Measurements from ENCODE around the gene PTPRK. TPM values are rescaled to one million over a fixed set of nuclear protein-coding genes. Genes with fewer than 3 reads are reported as not detected.
"Not testable (repeated sequence)": the region's sequence is repeated elsewhere in the genome, so short reads cannot be mapped to it uniquely, and the experiment has no call there.

PTPRK gene
- polyA plus RNA-seq, 4 donors: 48.8 to 61.8 (median 57.9) TPM

DNA sequence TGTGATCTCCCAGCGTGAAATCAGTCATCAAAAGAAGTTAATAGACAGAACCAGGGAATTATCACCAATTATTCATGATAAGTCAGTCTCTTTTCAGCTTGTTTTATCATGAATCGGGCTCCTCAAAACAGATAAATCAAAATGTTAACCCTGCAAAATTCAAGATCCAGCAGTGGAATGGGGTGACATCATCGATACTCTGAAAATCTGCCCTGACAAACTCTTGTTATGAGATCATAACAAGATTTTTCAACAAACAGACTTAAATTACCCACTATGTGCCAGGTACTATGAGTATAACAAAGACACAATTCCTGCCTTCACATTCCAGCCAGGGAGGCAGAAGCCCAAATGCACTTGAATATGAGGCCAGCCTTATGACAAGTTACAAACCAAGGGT is 64.4 kb downstream of the PTPRK start:
- DNase-seq (ENCODE audit: low read depth in 4 of 4, low spot score in 3 of 4): no peak

DNA sequence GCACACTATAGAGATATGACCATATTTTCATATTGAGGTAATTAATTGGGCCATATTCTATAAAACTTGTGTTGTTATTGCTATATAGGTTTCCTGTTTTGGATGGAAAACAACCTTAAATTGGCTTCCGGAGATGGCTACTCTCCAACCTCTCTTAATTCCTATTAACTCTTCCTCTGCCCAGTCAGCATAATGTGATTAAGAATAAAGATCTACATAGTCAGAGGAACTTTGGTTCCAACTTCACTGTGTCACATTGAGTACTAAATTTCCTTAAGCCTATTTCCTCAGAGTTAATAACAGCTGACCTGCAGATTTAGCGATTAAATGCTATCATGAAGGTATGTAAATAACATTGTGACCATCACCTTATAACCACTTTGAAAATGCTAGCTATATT is 67.7 kb downstream of the PTPRK start:
- no peak for DNase-seq (ENCODE audit: low read depth in 4 of 4, low spot score in 3 of 4)

DNA sequence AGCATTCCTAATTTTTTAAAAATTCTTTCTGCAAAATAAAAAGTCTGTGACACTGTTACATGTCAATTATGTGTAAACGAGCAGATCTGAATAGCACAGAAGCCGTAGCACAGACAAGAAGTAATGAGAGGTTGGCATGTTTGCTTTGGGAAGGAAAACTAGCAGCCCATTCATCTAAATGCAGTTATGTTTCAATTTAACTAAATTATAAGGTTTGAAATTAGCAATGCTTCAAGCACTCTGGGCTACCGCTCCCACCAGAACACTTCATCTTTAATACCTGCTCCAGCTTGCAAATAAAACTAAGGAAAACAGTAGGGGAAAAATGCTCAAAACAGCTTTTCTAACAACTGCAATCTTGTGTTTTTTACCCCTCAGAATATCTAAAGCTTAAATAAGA is 73.9 kb downstream of the PTPRK start:
- DNase-seq (ENCODE audit: low read depth in 4 of 4, low spot score in 3 of 4): no peak

DNA sequence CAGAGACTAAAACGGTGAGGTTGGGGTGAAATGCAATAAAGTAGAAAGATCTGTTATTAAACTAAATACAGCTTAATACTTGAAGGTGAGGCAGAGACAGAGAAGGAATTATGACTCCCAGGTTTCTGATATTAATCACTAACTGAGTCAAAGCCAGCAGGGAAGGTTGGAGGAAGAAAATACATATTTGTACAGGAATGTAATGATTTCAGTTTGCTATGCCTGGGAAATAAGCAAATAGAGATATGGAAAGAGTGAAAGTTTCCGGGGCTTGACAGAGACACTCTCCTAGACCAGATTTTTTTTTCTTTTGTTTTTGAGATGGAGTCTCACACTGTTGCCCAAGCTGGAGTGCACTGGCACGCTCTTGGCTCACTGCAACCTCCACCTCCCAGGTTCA is 76.8 kb downstream of the PTPRK start:
- no peak for DNase-seq (ENCODE audit: low read depth in 4 of 4, low spot score in 3 of 4)

DNA sequence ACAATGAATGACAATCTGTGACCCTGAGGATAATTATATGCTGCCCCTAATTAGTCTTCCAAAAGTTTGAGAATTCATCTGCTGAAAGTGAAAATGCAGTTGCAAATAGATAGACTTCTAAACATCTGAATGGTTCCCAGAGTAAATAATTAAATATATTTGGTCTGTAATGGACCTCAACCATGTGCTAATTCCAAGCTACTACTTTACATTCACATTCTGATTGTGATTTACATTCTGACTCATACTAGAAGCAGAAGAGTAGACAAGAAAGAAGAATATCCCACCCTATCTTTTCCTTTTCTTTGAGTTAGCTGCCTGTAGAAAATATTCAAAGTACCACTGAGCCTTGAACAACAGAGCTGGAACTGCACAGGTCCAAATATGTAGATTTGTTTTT is 80.8 kb downstream of the PTPRK start:
- no peak for DNase-seq (ENCODE audit: low read depth in 4 of 4, low spot score in 3 of 4)

DNA sequence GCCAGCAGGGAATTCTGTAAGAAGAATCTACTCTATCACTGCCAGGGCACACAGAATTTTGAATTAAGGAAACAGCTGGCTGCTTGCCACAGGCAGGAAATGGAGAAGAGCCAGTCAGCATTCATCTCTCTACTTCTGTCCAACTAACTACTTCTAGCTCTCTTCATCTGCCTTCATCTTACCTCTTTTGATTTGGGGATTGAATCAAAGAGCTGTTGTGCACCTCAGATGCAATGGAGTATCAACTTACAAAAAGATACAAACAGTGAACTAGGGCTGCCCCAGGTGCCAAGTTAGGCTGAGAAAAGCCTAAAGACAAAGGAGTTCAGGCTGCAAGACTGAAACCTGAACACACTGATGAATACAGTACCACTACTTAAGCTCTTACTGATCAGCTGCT is 82.0 kb downstream of the PTPRK start:
- no peak for DNase-seq (ENCODE audit: low read depth in 4 of 4, low spot score in 3 of 4)

DNA sequence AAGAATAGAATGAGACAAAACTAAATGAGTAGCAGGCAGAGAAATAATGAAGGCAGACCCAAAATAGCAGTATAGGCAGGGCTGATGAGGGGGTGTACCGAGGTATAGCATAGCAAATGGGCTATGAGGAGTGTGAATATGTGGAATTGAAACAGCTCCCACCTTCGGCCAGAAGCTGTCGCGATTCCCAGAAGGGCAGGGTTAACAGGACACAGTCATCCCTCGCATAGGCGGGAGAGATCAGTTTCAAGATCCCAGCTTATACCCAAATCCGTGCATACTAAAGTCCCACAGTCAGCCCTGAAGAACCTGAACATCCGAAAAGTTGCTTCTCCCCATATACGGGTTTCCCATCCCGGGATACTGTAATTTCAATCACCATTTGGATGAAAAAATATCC is 82.7 kb downstream of the PTPRK start:
- no peak for DNase-seq (ENCODE audit: low read depth in 4 of 4, low spot score in 3 of 4)

DNA sequence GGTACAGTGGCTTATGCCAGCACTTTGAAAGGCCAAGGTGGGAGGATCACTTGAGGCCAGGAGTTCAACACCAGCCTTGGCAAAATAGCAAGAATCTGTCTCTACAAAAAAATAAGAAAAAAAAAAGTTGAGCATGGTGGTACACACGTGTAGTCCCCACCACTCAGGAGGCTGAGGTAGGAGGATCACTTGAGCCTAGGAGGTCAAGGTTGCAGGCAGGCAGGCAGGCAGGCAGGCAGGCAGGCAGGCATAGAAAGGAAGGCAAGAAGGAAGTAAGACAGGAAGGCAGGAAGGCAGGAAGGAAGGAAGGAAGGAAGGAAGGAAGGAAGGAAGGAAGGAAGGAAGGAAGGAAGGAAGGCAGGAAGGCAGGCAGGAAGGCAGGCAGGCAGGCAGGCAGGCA is 85.6 kb downstream of the PTPRK start:
- not testable (repeated sequence) for DNase-seq (ENCODE audit: low read depth in 4 of 4, low spot score in 3 of 4)

DNA sequence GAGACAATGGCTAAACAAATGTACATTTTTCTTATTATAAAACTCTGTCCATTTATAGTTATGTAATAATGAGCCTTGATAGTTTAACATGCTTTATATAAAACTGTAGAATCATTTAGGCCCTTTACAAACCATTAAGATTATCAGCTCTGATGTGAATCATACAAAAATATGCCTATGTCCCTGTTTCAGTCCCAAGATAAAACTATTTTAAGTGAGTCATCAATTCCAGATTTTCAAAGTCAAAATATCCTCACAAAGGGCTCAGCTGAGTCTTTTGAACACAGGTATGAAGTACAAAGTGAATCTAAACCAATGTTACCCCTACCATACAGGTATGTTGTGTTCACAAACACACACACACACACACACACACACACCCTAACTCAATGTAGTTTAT is 88.0 kb downstream of the PTPRK start:
- no peak for DNase-seq (ENCODE audit: low read depth in 4 of 4, low spot score in 3 of 4)

DNA sequence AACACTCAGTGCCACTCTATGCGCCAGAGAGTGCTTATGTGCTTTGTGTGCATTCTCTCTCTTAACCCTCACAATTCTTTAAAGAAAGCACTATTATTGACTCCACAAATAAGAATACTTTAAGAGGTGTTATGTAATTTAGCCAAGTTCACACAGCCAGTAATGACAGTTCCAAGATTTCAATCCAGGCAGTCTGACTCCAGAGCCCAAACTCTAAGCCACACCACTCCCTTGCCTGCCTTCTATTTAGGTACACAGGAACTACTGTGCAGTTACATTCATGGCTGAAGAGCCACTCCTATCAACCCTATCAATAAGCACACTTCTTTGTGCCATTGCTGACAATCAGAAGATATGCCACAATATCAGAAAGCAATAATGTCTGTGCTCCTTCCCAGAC is 93.3 kb downstream of the PTPRK start:
- DNase-seq (ENCODE audit: low read depth in 4 of 4, low spot score in 3 of 4): no peak

DNA sequence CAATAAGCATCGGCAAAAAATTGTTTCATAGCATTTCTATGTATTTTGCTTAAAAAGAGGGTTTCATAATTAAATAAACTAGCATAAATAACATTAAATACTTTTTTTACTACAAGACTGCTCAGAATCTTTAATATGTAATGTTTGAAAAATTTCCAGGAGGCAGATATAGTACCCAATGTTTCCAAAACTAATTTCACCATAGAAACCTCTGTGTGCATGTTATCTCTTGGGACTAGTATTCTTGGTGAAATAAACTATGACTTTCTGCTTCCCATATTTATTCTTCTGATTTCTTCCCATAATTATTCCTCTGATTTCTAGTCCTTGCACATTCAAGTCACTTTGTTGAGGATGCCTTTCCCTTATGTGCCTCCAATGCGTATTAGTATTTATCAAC is 94.5 kb downstream of the PTPRK start:
- no peak for DNase-seq (ENCODE audit: low read depth in 4 of 4, low spot score in 3 of 4)

DNA sequence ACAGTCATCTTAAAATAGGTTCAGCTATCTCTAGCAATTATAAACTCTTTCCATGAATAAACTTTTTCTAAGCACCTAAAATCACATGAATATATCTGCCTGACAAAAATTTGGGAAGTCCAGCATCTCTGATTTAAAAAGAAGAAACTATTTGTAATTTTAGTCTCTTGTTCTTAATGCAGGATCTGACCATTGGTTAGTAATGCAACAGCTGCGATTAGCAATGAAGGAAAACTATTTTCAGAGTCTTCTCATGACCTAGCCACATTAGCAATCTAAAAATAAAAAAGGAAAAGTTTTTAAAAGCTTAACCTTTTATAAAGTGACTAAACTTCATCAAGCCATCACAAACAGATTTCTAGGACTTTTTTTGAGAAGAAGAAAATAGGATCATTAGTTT is 97.5 kb downstream of the PTPRK start:
- DNase-seq (ENCODE audit: low read depth in 4 of 4, low spot score in 3 of 4): no peak

DNA sequence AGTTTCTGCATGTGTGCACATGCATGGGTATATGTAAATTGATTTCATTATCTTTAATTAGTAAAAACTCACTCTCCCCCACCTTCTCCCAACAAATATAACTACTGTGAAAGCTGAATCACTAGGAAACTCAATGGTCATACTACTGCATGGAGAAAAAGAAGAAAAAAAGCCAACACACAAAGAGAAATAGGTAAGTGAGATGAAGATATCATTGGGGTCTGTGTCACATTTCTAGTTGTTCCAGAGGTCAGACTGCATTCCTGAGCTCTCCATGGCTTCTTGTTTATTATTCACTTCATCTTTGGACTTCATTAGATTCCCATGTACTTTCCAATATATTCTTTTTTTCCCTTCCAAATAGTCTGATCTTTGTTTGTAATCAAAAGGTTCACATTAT is 98.2 kb downstream of the PTPRK start:
- DNase-seq (ENCODE audit: low read depth in 4 of 4, low spot score in 3 of 4): no peak

DNA sequence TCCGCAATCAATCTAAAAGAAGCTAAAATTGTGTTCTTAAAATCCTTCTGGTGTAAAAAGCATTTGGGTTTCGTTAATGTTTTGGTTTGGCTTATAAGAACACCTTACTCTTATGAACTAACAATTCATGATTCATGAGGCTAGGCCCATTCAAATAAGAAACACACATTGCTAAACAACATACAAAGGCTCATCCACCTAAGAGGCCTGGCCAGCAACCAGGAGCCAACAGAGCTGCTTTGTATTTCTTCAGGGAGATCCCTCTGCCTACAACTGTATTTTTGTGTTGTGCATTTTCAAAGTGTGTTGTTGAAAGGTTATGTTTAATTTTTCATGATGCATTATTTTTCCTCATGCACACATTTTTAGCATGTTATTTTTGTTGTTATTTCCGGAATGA is 98.6 kb downstream of the PTPRK start:
- no peak for DNase-seq (ENCODE audit: low read depth in 4 of 4, low spot score in 3 of 4)

DNA sequence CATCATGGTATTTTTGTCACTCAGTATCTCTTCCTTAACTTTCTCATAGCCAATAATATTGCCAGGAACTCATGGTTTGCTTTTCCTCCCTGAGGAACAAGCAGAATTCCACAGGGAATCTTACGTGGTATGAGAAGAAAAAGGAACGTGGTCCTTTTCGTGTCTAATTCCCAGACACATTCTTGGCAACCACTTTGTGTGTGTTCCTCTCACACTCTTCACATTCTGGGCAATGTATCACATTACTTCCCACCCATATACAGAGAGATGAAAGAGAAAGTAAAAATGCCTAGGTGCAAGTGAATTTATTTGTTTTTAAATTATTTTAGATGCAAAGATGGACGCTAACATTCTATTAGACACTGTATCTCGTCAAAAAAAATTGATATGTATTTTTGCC is 102.7 kb downstream of the PTPRK start:
- no peak for DNase-seq (ENCODE audit: low read depth in 4 of 4, low spot score in 3 of 4)

DNA sequence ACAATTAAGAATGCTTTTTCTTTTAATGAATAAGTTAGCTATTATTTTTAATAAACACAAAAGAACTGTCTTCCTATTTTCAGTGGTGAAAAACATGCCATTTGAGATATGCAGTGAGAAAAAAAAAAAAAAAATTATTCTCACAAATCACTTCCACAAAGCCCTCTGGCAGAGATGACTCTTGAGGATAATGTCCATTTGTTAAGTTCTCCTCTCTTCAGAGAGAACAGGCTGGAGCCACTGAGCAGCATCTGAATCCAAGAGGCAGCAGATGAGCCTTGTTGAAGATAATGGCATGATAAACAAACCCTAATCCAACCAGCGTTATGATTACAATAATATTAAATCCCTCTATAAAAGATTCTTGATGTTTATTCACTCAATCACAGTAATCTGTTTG is 105.0 kb downstream of the PTPRK start:
- DNase-seq (ENCODE audit: low read depth in 4 of 4, low spot score in 3 of 4): no peak

DNA sequence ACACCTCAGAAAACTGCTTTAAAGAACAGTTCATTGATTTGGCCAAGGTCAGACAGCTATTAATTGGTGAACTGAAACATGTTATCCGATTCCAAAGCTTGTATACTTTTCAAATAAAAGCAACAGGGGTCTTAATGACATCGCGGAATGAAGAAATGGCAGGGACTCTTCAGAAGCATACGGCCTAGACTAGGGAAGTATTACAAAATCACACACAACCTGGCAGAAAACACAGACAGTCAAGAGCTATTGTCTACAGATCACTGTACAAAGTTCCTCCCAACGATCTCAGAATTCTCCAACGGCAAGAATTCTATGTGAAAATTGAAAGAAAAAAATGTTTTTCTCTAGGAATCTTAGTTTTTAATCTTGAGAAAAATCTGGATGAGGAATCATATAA is 105.5 kb downstream of the PTPRK start:
- DNase-seq (ENCODE audit: low read depth in 4 of 4, low spot score in 3 of 4): no peak

DNA sequence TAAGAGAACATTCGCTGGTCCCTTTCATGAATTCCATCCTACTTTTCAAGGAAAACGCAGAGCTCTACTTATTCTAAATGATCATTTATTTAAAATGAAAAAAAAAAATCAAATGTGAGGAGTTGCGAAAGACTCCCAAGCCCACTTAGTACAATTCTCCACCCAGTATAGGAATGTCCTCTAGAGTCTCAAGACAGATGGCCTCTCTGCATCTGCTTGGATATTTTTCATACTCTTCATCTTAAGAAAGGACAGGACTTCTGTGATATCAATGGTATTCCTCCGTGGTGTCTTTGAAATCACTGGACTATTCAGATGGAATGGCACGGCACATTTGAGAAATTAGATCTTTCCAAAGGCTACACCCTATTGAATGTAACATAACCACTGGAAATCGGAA is 107.1 kb downstream of the PTPRK start:
- DNase-seq (ENCODE audit: low read depth in 4 of 4, low spot score in 3 of 4): no peak

DNA sequence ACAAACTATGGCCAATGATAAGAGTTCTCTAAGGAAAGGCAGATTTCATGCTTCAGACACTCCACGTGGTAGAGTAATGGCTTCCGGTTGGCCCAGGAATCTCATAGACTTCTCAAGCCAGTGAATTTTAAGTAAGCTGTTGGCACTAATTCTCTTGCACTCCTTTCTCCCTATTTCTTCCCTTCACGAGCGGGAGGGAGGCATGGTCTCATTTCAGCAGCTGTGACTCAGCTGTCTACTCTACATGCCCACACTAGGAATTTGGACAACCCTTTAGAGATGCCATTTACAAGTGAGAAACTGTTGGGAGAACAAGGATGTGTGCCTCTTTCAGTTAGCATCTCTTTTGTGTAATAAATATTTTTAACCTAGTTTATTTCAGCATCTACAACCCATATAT is 107.7 kb downstream of the PTPRK start:
- no peak for DNase-seq (ENCODE audit: low read depth in 4 of 4, low spot score in 3 of 4)

DNA sequence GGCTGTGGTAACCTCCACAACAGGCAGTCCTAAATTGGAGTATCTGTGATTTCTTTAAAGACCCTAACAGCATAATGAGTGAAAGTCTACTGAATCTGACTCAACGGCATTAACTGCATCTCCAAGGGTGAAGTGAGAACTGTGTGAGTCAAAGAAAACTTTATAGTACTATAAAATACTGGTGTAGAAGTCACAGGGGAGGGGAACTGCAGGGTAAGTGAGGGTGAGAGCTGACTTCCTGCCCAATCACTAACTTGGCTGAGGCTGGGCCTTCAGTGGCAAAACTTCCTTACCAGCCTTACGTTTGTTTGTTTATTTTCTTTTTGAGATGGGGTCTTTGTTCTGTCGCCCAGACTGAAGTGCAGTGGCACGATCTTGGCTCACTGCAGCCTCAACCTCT is 109.8 kb downstream of the PTPRK start:
- DNase-seq (ENCODE audit: low read depth in 4 of 4, low spot score in 3 of 4): no peak

DNA sequence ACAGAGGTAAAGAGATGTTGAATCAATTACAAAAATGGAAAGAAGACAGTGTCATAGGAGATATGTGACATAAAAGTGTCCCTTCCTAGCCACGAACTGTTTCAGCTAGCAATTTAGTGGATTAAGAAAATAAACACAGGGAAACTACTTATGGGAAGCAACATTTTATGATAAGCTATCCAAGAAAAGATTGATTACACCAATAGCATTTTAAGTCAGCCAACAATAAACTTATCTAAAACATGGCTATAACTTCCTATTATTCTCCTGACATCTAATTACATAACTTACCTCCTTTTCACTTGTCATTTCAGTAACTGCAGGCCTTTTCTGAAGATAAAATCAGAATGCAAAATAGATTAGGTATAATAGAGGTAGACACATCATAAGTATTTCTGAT is 111.4 kb downstream of the PTPRK start:
- no peak for DNase-seq (ENCODE audit: low read depth in 4 of 4, low spot score in 3 of 4)

DNA sequence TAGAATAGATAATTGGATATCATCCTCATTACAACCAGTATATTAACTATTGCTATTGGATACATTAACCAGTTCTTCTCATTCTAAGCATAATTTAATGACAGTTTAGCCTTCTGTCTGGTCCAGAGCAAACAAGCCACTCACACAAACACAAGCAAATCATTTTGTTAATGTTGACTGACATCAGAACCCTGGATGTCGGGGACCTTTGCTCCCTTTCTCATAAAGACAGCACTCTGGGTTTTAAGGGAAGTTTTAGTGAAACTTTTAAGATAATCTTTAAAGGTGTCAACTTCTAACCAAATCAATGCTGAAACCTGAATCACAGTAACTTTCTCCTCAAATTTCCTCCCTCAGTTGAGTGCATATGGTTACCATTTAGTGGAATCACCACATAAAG is 113.9 kb downstream of the PTPRK start:
- no peak for DNase-seq (ENCODE audit: low read depth in 4 of 4, low spot score in 3 of 4)

DNA sequence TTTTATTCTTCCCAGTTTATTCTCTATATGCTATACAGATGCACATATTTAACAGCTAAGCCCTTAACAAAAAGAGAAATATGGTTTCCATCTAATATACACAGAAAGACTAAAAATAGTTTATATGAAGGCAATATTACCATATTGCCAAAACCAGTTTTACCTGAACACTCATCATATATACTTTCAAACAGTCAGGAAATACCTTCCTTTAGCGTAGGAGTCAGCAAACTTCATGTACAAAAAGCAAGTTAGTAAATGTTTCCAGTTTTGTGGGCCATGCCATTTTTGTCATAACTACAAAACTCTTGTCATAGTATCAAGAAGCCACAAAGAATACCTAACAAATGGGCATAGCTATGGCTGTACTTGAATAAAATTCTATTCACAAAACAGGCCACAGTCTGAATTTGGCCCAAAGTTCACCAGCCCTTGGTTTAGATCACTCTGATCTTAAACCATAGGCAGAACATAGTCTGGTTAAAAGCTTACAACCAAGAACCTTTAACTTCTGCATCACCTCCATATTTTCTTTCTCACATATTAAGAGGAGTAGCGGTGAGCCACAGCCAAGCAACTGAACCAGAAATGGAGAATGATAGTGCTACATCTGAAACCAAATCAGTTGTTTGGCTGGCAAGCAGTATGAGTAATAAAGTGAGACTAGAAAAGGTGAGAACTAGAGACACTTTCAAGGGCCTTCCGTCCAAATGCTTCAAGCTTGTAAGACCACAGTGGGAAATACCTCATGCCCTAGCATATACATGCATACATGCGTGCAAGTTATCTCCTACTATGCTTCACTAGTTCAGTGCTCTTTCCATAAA is 116.6 kb downstream of the PTPRK start:
- DNase-seq (ENCODE audit: low read depth in 4 of 4, low spot score in 3 of 4): no peak
